Measurements from ENCODE around the gene ARHGAP26.
"Not testable (repeated sequence)": the region's sequence is repeated elsewhere in the genome, so short reads cannot be mapped to it uniquely, and the experiment has no call there.

- TF ChIP-seq, protein P1, sequence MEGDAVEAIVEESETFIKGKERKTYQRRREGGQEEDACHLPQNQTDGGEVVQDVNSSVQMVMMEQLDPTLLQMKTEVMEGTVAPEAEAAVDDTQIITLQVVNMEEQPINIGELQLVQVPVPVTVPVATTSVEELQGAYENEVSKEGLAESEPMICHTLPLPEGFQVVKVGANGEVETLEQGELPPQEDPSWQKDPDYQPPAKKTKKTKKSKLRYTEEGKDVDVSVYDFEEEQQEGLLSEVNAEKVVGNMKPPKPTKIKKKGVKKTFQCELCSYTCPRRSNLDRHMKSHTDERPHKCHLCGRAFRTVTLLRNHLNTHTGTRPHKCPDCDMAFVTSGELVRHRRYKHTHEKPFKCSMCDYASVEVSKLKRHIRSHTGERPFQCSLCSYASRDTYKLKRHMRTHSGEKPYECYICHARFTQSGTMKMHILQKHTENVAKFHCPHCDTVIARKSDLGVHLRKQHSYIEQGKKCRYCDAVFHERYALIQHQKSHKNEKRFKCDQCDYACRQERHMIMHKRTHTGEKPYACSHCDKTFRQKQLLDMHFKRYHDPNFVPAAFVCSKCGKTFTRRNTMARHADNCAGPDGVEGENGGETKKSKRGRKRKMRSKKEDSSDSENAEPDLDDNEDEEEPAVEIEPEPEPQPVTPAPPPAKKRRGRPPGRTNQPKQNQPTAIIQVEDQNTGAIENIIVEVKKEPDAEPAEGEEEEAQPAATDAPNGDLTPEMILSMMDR (IDR thresholded peaks at IDR 0.05), result not testable (repeated sequence)
- TF ChIP-seq POLR2A, POLR2AphosphoS5, EP300 (IDR thresholded peaks at IDR 0.05): not testable (repeated sequence)
Observed at GRCh38 chr5:143088702-143089101, 318.5 kb downstream of the ARHGAP26 start.
